GM18873 (cell line): ENCODE results near the gene PCSK4.
A peak's percentile ranks its signal among the peaks of the same experiment; 100 is the strongest.
"Not testable (repeated sequence)": the region's sequence is repeated elsewhere in the genome, so short reads cannot be mapped to it uniquely, and the experiment has no call there.

Source experiments
- ATAC-seq: cut with Tn5 transposase; IDR thresholded peaks from one replicate; pipeline ENCODE4 v1.9.1; 2021; ENCODE audit warnings: mild to moderate bottlenecking, moderate library complexity, moderate number of reproducible peaks; ENCODE audit not compliant: unreplicated experiment, low FRiP score

PCSK4 gene

GRCh38 chr19:1490311-1491113 lies at the start of gene PCSK4:
Gene PCSK4 (minus strand): TSS chr19:1490350. CDS start chr19:1490346, 4 bp downstream.
- ATAC-seq = peak; percentile 72

- not testable (repeated sequence) for ATAC-seq
These were observed 49.6 kb upstream of the PCSK4 start for GRCh38 chr19:1539749-1540148.

DNA sequence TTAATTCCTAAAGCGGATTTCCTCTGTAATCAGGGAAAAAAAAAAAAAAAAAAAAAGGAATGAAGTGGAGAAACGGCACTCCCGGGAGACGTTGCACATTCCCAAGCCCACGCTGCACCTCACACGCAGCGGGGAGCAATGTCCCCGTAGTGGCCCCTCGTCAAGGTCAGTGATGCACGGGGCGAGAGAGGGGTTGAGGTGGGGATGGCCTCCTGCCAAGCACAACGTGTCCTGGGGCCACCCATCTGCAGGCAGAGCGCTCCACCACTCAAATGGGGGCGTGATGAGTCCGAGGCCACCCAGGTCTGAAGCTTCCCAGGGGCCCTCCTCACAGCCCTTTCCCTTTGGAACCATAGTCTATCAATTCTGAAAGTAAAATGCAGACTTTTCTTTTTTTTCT lies 48.8 kb upstream of the PCSK4 start:
- ATAC-seq = no peak

DNA sequence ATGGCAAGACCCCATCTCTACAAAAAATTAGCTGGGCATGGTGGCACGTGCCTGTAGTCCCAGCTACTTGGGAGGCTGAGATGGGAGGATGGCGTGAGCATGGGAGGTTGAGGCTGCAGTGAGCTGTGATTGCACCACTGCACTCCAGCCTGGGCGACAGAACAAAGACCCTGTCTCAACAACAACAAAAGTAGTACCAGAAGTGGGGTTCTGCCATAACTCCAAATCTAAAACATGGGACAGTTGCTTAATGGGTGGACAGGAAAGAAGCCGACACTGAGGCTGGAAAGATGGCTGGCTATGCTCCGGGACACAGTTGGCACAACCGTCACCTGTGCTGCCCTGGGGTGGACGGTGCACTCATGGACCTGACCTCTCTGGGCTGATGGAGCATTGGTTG lies 45.5 kb upstream of the PCSK4 start:
- not testable (repeated sequence) for ATAC-seq

GRCh38 chr19:1534972-1535371 lies 44.8 kb upstream of the PCSK4 start:
- no peak for ATAC-seq

DNA sequence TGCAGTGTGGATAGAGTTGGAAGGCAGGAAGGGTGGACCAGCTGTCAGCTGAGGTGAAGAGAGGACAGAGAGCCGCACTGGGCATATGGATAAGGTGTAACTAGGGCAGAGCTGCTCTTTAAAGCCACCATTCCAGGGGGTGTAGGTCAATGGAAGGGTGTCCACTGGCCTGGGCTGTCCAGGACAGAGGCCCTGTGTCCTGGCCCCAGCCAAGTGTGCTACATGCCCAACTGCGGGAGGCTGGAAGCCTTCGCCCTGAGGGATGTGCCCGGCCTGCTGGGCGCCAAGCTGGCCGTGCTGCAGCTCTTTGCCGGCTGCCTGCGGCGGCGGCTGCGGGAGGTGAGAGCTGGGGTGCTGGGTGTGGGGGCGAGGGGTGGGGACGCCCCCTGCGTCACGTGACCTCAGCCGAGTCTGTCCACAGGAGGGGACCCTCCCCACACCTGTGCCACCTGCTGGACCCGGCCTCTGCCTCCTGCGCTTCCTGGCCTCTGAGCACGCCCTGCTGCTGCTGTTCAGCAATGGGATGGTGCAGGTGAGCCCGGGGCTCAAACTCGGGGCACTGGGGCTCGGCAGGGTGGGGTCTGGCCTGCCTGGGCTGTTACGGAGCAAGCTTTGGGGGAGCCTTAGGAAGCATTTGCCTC lies 43.5 kb upstream of the PCSK4 start:
- ATAC-seq = no peak

DNA sequence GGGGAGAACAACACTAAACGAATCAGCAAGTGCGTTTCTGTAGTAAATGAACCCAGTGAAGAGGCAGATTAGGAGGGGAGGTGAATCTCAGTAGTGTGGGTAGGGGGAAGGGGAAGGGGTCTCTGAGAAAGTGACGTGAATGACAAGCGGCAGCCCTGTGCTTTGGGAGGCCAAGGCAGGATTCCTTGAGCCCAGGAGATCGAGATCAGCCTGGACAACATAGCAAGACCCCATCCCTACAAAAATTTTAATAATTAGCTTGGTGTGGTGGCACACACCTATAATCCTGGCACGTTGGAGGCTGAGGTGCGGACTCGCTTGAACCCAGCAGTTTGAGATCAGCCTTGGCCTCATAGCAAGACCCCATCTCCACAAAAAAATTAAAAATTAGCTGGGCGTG lies 41.9 kb upstream of the PCSK4 start:
- no peak for ATAC-seq

DNA sequence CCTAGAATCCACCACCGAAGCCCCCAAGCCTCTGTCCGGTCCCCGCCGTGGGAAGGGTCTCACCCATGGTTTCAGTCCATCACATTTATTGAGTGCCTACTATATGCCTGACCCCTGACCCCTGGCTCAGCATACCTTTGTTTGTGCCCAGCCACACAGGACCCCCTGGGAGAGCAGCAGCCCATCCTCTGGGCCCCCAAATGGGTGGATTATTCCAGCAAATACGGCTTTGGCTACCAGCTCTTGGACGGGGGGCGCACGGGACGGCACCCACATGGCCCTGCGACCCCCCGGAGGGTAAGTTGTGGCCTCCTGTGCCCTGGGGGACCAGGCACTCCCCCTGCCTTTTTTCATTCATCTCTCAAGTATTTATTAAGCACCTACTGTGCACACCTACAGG lies 41.4 kb upstream of the PCSK4 start:
- no peak for ATAC-seq

DNA sequence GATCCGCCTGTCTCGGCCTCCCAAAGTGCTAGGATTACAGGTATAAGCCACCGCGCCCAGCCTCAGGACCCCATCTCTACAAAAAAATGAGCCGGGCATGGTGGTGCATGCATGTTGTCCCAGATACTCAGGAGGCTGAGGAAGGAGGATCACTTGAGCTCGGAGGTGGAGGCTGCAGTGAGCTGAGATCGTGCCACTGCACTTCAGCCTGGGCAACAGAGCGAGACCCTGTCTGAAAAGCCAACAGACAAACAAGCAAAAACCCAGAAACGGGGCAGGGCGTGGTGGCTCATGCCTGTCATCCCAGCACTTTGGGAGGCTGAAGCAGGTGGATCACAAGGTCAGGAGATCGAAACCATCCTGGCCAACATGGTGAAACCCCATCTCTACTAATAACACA lies 40.7 kb upstream of the PCSK4 start:
- ATAC-seq = not testable (repeated sequence)

- ATAC-seq = no peak
These were observed 39.3 kb upstream of the PCSK4 start for GRCh38 chr19:1529430-1529816.

DNA sequence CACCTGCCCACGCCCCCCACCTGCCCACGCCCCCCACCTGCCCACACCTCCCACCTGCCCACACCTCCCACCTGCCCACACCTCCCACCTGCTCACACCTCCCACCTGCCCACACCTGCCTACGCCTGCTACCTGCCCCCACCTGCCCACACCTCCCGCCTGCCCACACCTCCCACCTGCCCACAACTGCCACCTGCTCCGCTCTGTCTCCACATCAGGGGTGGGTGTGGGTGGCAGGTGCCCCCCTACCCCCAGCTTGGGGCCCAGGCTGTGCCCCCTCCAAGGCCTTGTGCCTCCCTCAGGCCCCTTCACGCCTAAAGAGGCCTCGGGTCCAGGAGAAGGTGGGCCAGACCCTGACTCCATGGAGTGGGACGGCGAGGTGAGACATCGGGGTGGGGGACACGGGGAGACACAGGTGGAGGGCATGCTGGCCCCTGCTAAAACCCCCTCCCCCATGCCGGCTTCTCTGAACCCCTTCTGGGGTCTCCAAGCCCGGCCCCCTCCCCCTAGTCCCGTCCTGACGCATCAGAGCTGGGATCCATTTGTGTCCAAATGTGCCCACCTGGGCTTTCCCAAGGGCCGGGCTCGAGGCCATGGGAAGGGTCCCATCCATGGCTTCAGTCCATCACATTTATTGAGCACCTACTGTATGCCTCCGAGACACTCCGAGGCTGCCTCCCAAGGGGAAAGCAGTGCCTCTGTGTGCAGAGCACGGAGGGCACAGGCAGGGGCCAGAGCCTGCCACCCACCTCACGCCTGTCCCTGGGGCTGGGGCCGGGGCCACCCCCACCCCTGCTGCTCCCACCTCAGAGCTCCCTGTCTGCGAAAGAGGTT lies 38.7 kb upstream of the PCSK4 start:
- ATAC-seq = no peak

- ATAC-seq = no peak
These were observed 37.6 kb upstream of the PCSK4 start for GRCh38 chr19:1527650-1528309.

- no peak for ATAC-seq
These were observed 37.0 kb upstream of the PCSK4 start for GRCh38 chr19:1526979-1527649.

- no peak for ATAC-seq
These were observed 36.1 kb upstream of the PCSK4 start for GRCh38 chr19:1526066-1526778.

GRCh38 chr19:1525343-1525742 lies 35.2 kb upstream of the PCSK4 start:
- no peak for ATAC-seq

DNA sequence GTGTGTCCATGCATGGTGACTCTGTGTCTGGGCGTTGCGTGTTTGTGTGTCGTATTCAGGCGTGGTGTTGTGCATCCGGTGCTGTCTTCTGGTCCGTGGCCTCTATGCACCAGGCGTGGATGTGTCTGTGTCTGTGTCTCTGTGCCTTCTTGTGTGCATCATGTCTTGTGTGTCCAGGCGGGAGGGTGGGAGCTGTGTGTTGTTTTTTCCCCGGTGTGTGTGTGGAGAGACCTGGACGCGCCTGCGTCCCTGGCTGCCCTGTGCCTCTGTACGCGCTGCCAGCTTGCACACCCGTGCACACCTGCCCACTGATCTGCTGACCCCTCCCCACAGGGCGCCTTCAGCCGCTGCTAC lies 34.8 kb upstream of the PCSK4 start:
- ATAC-seq = no peak

GRCh38 chr19:1524287-1524971 lies 34.3 kb upstream of the PCSK4 start:
- ATAC-seq = no peak

DNA sequence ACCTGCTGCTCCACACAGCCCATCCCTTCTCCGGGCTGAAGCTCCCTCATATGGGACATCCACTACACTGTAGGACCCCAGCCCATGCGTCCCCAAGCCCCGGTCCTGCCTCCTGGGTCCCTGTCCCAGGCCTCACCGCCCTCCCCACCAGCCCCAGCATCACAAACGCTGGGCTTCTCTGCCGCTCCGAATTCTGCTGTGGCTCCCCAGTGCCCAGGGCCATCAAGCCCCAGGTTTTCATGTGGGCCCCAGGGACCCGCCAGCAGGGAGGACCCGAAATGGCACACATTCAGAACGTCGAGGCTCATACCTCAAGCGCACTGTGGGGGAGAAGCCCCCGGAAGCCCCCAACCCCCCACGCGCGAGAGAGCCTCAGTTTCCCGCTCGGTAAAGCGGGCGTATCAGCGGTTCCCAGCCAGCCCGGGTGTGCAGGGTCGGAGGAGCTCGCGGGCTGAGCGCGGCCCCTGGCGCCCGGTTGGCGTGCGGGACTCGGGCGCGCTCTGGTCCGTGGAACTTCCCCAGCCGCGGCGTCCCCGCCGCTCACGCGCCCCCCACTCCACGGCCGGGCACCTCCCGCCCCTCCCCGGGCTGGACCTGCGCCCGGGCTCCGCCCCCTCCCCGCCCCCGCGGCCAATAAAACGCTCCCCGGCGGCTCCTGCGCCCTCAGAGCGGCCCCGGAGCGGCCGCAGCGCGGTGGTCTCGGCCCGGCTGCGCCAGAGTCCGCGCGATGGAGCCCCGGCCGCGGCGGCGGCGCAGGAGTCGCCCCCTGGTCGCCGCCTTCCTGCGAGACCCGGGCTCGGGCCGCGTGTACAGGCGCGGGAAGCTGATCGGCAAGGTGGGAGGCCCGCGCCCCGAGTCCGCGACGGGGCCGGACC lies 33.5 kb upstream of the PCSK4 start, which contains the start of gene PLK5:
Gene PLK5, plus strand, starts transcription at position 666 of the 875 bp plus-strand sequence. CDS start 2,920 bp downstream, outside the sequence.
- no peak for ATAC-seq
